Measurements from ENCODE around the gene FAM234B.

GRCh38 chr12:13026286-13026685 lies 17.9 kb upstream of the FAM234B start:
- TF ChIP-seq, protein P1, sequence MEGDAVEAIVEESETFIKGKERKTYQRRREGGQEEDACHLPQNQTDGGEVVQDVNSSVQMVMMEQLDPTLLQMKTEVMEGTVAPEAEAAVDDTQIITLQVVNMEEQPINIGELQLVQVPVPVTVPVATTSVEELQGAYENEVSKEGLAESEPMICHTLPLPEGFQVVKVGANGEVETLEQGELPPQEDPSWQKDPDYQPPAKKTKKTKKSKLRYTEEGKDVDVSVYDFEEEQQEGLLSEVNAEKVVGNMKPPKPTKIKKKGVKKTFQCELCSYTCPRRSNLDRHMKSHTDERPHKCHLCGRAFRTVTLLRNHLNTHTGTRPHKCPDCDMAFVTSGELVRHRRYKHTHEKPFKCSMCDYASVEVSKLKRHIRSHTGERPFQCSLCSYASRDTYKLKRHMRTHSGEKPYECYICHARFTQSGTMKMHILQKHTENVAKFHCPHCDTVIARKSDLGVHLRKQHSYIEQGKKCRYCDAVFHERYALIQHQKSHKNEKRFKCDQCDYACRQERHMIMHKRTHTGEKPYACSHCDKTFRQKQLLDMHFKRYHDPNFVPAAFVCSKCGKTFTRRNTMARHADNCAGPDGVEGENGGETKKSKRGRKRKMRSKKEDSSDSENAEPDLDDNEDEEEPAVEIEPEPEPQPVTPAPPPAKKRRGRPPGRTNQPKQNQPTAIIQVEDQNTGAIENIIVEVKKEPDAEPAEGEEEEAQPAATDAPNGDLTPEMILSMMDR (IDR thresholded peaks at IDR 0.05; ENCODE audit: low read depth, low read length), result no peak
- no peak for TF ChIP-seq POLR2A (IDR thresholded peaks at IDR 0.05; ENCODE audit: extremely low read depth, insufficient read length)

Measured in NB4 (cell line).